GM12865 (cell line): ENCODE results near the gene EHBP1.

ENCODE experiments used
- DNase-seq: peaks from one replicate; pipeline ENCODE4 v3.0.0; 2010; ENCODE audit warnings: low read depth
- H3K4me3 ChIP-seq: 2 replicates; pipeline ENCODE4 v1.5.1; 2011; ENCODE audit warnings: mild to moderate bottlenecking, low read depth, low read length, control low read depth
- CTCF ChIP-seq: IDR thresholded peaks from 2 replicates; pipeline ENCODE4 v1.5.1; 2011; ENCODE audit warnings: low read length, control low read depth, low read depth, inconsistent platforms; ENCODE audit not compliant: insufficient read depth; ENCODE audit errors: missing control alignments

The EHBP1 gene

GRCh38 chr2:62871506-62871905, 166.0 kb downstream of the EHBP1 start:
- no peak for TF ChIP-seq CTCF
- DNase-seq: no peak
- no peak overlapping the region for H3K4me3 ChIP-seq

GRCh38 chr2:62873603-62874002, 168.1 kb downstream of the EHBP1 start:
- H3K4me3 ChIP-seq: no peak overlapping the region
- DNase-seq: no peak
- TF ChIP-seq CTCF: no peak

- DNase-seq: no peak
- no peak overlapping the region for H3K4me3 ChIP-seq
- no peak for TF ChIP-seq CTCF
Observed at GRCh38 chr2:62874881-62875383, 169.4 kb downstream of the EHBP1 start.

GRCh38 chr2:62881162-62881795, 175.8 kb downstream of the EHBP1 start:
- no peak for DNase-seq
- H3K4me3 ChIP-seq: no peak overlapping the region
- no peak for TF ChIP-seq CTCF

GRCh38 chr2:62883629-62884028, 178.1 kb downstream of the EHBP1 start:
- DNase-seq: no peak
- H3K4me3 ChIP-seq: no peak overlapping the region
- no peak for TF ChIP-seq CTCF

GRCh38 chr2:62884086-62884485, 178.6 kb downstream of the EHBP1 start:
- no peak for TF ChIP-seq CTCF
- H3K4me3 ChIP-seq: no peak overlapping the region
- no peak for DNase-seq

- no peak for TF ChIP-seq CTCF
- DNase-seq: no peak
- no peak overlapping the region for H3K4me3 ChIP-seq
Observed at GRCh38 chr2:62884514-62884913, 179.0 kb downstream of the EHBP1 start.
